HG03139 (cell line): ENCODE measurements around the gene C3orf18.

Experiments
- ATAC-seq: cut with Tn5 transposase; IDR thresholded peaks from one replicate; pipeline ENCODE4 v1.9.1; 2021; ENCODE audit not compliant: unreplicated experiment

The C3orf18 gene

GRCh38 chr3:50567386-50568167 lies at the start of gene C3orf18:
TSS of gene C3orf18 (minus strand) at chr3:50567747. CDS start at chr3:50565699, 2,048 bp downstream.
- peak; percentile 78 for ATAC-seq

- ATAC-seq, result peak; percentile 53
Measured at GRCh38 chr3:50616770-50617095, 49.2 kb upstream of the C3orf18 start.

GRCh38 chr3:50616003-50616769 lies 48.6 kb upstream of the C3orf18 start:
- no peak for ATAC-seq

GRCh38 chr3:50615190-50615589 lies 47.6 kb upstream of the C3orf18 start:
- ATAC-seq, result no peak

GRCh38 chr3:50612970-50613846 lies 45.7 kb upstream of the C3orf18 start:
- ATAC-seq, result no peak

- no peak for ATAC-seq
Measured at GRCh38 chr3:50612234-50612882, 44.8 kb upstream of the C3orf18 start.

- peak; percentile 60 for ATAC-seq
Measured at GRCh38 chr3:50611464-50612233, 44.1 kb upstream of the C3orf18 start, which contains the start of gene CISH. TSS of gene CISH (minus strand) at chr3:50611774. CDS start at chr3:50611650, 124 bp downstream.

GRCh38 chr3:50610992-50611463 lies 43.5 kb upstream of the C3orf18 start:
- no peak for ATAC-seq

- ATAC-seq, result no peak
Measured at GRCh38 chr3:50610181-50610971, 42.8 kb upstream of the C3orf18 start.

GRCh38 chr3:50609763-50610085 lies 42.2 kb upstream of the C3orf18 start:
- ATAC-seq, result no peak

GRCh38 chr3:50609071-50609762 lies 41.7 kb upstream of the C3orf18 start:
- no peak for ATAC-seq

GRCh38 chr3:50608278-50608677 lies 40.7 kb upstream of the C3orf18 start:
- ATAC-seq, result no peak

- ATAC-seq, result no peak
Measured at GRCh38 chr3:50607271-50608091, 39.9 kb upstream of the C3orf18 start.

- ATAC-seq, result no peak
Measured at GRCh38 chr3:50606596-50606995, 39.0 kb upstream of the C3orf18 start.

- no peak for ATAC-seq
Measured at GRCh38 chr3:50605901-50606326, 38.4 kb upstream of the C3orf18 start.

GRCh38 chr3:50604628-50605588 lies 37.4 kb upstream of the C3orf18 start:
- ATAC-seq, result no peak
